Neural progenitor cell (in vitro differentiated cells): ENCODE data around the gene FBXO44. TPM values are rescaled to one million over a fixed set of nuclear protein-coding genes. Genes with fewer than 3 reads are reported as not detected.

Experiments
- DNase-seq: peaks from one replicate; pipeline ENCODE4 v3.0.0-alpha.2; 2016; ENCODE audit warnings: low spot score
- H2AFZ ChIP-seq: fragments of 200-600 bp; sonication (generic); replicated peaks from 2 replicates; pipeline ENCODE4 v1.6.1; 2016; ENCODE audit warnings: antibody characterized with exemption
- H3F3A ChIP-seq: fragments of 200-600 bp; sonication (generic); 2 replicates; pipeline ENCODE4 v1.6.1; 2016; ENCODE audit warnings: antibody characterized with exemption, low read depth
- H3K27ac ChIP-seq: fragments of 200-600 bp; sonication (generic); 2 replicates; pipeline ENCODE4 v1.5.1; 2016; ENCODE audit warnings: mild to moderate bottlenecking
- H3K27me3 ChIP-seq: fragments of 200-600 bp; sonication (generic); 2 replicates; pipeline ENCODE4 v1.6.1; 2016; ENCODE audit warnings: mild to moderate bottlenecking, moderate library complexity
- H3K36me3 ChIP-seq: fragments of 200-600 bp; sonication (generic); 2 replicates; pipeline ENCODE4 v1.5.1; 2016
- H3K4me1 ChIP-seq: fragments of 200-600 bp; sonication (generic); 2 replicates; pipeline ENCODE4 v1.6.1; 2016; ENCODE audit warnings: mixed run types
- H3K4me2 ChIP-seq: fragments of 200-600 bp; sonication (generic); 2 replicates; pipeline ENCODE4 v1.6.1; 2016
- H3K4me3 ChIP-seq: fragments of 200-600 bp; sonication (generic); 2 replicates; pipeline ENCODE4 v1.5.1; 2016
- H3K79me2 ChIP-seq: fragments of 200-600 bp; sonication (generic); 2 replicates; pipeline ENCODE4 v1.6.1; 2016; ENCODE audit warnings: low read depth
- H3K9ac ChIP-seq: fragments of 200-600 bp; sonication (generic); 2 replicates; pipeline ENCODE4 v1.6.1; 2016
- H3K9me3 ChIP-seq: fragments of 200-600 bp; sonication (generic); 2 replicates; pipeline ENCODE4 v1.5.1; 2016; ENCODE audit warnings: low read depth
- H4K20me1 ChIP-seq: fragments of 200-600 bp; sonication (generic); 2 replicates; pipeline ENCODE4 v1.6.1; 2016; ENCODE audit warnings: low read depth
- H3K27ac Mint-ChIP-seq: 3 replicates; pipeline ENCODE4 v1.8.0; 2021; ENCODE audit warnings: mixed read lengths
- H3K27me3 Mint-ChIP-seq: 2 replicates; pipeline ENCODE4 v1.8.0; 2022; ENCODE audit warnings: low read depth, mild to moderate bottlenecking, inconsistent platforms, moderate library complexity, mixed read lengths; ENCODE audit not compliant: insufficient read depth
- H3K36me3 Mint-ChIP-seq: 3 replicates; pipeline ENCODE4 v1.8.0; 2021; ENCODE audit warnings: mixed read lengths
- H3K4me1 Mint-ChIP-seq: 3 replicates; pipeline ENCODE4 v1.8.0; 2021; ENCODE audit warnings: mixed read lengths
- H3K4me3 Mint-ChIP-seq: 3 replicates; pipeline ENCODE4 v1.8.0; 2021; ENCODE audit warnings: mild to moderate bottlenecking, moderate library complexity, mixed read lengths
- H3K9me3 Mint-ChIP-seq: 3 replicates; pipeline ENCODE4 v1.8.0; 2020; ENCODE audit warnings: mixed read lengths
- CTCF ChIP-seq: fragments of 200-600 bp; sonication (generic); IDR thresholded peaks from 2 replicates; pipeline ENCODE4 v1.5.1; 2017; ENCODE audit warnings: antibody characterized with exemption, mild to moderate bottlenecking
- EZH2 ChIP-seq: fragments of 200-600 bp; sonication (generic); IDR thresholded peaks from 2 replicates; pipeline ENCODE4 v1.6.1; 2017; ENCODE audit warnings: antibody characterized with exemption, mild to moderate bottlenecking, moderate library complexity
- EZH2phosphoT487 ChIP-seq: fragments of 200-600 bp; sonication (generic); IDR thresholded peaks from 2 replicates; pipeline ENCODE4 v1.6.1; 2017; ENCODE audit warnings: antibody characterized with exemption
- total RNA-seq: library from RNA; depleted of rRNA; stranded (reverse); fragments of >200 nt; gene quantifications from 2 replicates; pipeline ENCODE4 v1.2.3, GENCODE V29; 2015; ENCODE audit warnings: low replicate concordance

The FBXO44 gene
- total RNA-seq, 1 donor from 2014 or later: 5.3 TPM

GRCh38 chr1:11645670-11646265 is 8.9 kb upstream of the FBXO44 start:
- H3K9me3 Mint-ChIP-seq: peaks cover 1% of the 10 kb centered on the region
- H2AFZ ChIP-seq: no peak overlapping the region

GRCh38 chr1:11646317-11646716 is 8.4 kb upstream of the FBXO44 start:
- TF ChIP-seq EZH2phosphoT487 (no peak), CTCF (no peak), EZH2 (no peak)
- Mint-ChIP-seq H3K9me3 (peaks cover 2% of the 10 kb centered on the region), H3K27ac (no peak overlapping the region), H3K4me3 (peak overlapping the region; percentile 48), H3K27me3 (peaks cover 43% of the 10 kb centered on the region), H3K4me1 (peaks cover 8% of the 10 kb centered on the region), H3K36me3 (no peaks in the 10 kb centered on the region)
- H3K27ac ChIP-seq: no peak overlapping the region
- H4K20me1 ChIP-seq: peaks cover 23% of the 10 kb centered on the region
- H3K36me3 ChIP-seq: no peaks in the 10 kb centered on the region
- H3K9me3 ChIP-seq: no peaks in the 10 kb centered on the region
- H3K79me2 ChIP-seq: no peaks in the 10 kb centered on the region
- no peak for DNase-seq
- H3K27me3 ChIP-seq: peaks cover 39% of the 10 kb centered on the region
- H3K4me3 ChIP-seq: no peak overlapping the region
- H3K4me1 ChIP-seq: peaks cover 7% of the 10 kb centered on the region
- H3F3A ChIP-seq: peaks cover 32% of the 10 kb centered on the region
- H2AFZ ChIP-seq: no peak overlapping the region
- H3K9ac ChIP-seq: no peak overlapping the region
- no peak overlapping the region for H3K4me2 ChIP-seq

More at GRCh38 chr1:11645670-11646265, 8.9 kb upstream of the FBXO44 start:
- Mint-ChIP-seq H3K4me1 (peaks cover 5% of the 10 kb centered on the region), H3K36me3 (no peaks in the 10 kb centered on the region), H3K27ac (no peak overlapping the region), H3K27me3 (peaks cover 37% of the 10 kb centered on the region), H3K4me3 (no peak overlapping the region)
- Histone ChIP-seq H3K36me3 (no peaks in the 10 kb centered on the region), H3K4me1 (peaks cover 7% of the 10 kb centered on the region), H3F3A (peaks cover 26% of the 10 kb centered on the region), H3K27ac (no peak overlapping the region), H3K4me2 (no peak overlapping the region), H4K20me1 (peaks cover 23% of the 10 kb centered on the region), H3K79me2 (no peaks in the 10 kb centered on the region), H3K27me3 (peaks cover 33% of the 10 kb centered on the region), H3K9me3 (no peaks in the 10 kb centered on the region), H3K9ac (no peak overlapping the region), H3K4me3 (no peak overlapping the region)
- DNase-seq: peak; percentile 90
- no peak for TF ChIP-seq EZH2
- TF ChIP-seq CTCF: peak; percentile 82

GRCh38 chr1:11647333-11647732 is 7.3 kb upstream of the FBXO44 start:
- Histone ChIP-seq H3K4me1 (peaks cover 7% of the 10 kb centered on the region), H2AFZ (no peak overlapping the region), H3K4me3 (no peak overlapping the region), H3K27me3 (peaks cover 49% of the 10 kb centered on the region), H3K27ac (no peak overlapping the region), H3K79me2 (no peaks in the 10 kb centered on the region), H4K20me1 (peaks cover 23% of the 10 kb centered on the region), H3K4me2 (no peak overlapping the region), H3K9ac (no peak overlapping the region), H3K36me3 (no peaks in the 10 kb centered on the region), H3F3A (peaks cover 31% of the 10 kb centered on the region), H3K9me3 (no peaks in the 10 kb centered on the region)
- peaks cover 48% of the 10 kb centered on the region for H3K27me3 Mint-ChIP-seq
- no peaks in the 10 kb centered on the region for H3K36me3 Mint-ChIP-seq
- no peak overlapping the region for H3K27ac Mint-ChIP-seq
- H3K9me3 Mint-ChIP-seq: peaks cover 2% of the 10 kb centered on the region
- no peak overlapping the region for H3K4me3 Mint-ChIP-seq
- TF ChIP-seq EZH2: no peak
- TF ChIP-seq EZH2phosphoT487: no peak
- TF ChIP-seq CTCF: no peak
- H3K4me1 Mint-ChIP-seq: peaks cover 8% of the 10 kb centered on the region
- no peak for DNase-seq
